HL-60/S4 treated with retinoic acid at 250 ng/mL for 4 days and 3 days (cell line): ENCODE data around the gene CBX4.

Experiments
- in situ Hi-C: fragments of 300-500 bp; cut with MboI; formaldehyde crosslinking; loops from 2 replicates; pipeline ENCODE4 v1.7.0; 2022; ENCODE audit warnings: low sequenced_read_pairs

Gene CBX4

GRCh38 chr17:79842656-79843473, 3.6 kb upstream of the CBX4 start:
- in situ Hi-C loops = no loop called here

GRCh38 chr17:79842136-79842655, 3.0 kb upstream of the CBX4 start:
- in situ Hi-C loops = no loop called here

GRCh38 chr17:79841369-79842135, 2.3 kb upstream of the CBX4 start:
- in situ Hi-C loops = no loop called here

GRCh38 chr17:79840989-79841286, 1.7 kb upstream of the CBX4 start:
- in situ Hi-C loops = no loop called here

- in situ Hi-C loops = no loop called here
Observed at GRCh38 chr17:79840269-79840988, 1.2 kb upstream of the CBX4 start.

GRCh38 chr17:79838522-79839274, 542 bp downstream of the CBX4 start:
- in situ Hi-C loops = no loop called here

GRCh38 chr17:79837888-79838521, 1.2 kb downstream of the CBX4 start:
- in situ Hi-C loops = no loop called here

GRCh38 chr17:79836972-79837887, 2.0 kb downstream of the CBX4 start:
- in situ Hi-C loops = no loop called here

GRCh38 chr17:79836510-79836971, 2.7 kb downstream of the CBX4 start:
- in situ Hi-C loops = no loop called here

GRCh38 chr17:79835953-79836509, 3.2 kb downstream of the CBX4 start:
- in situ Hi-C loops = no loop called here

- in situ Hi-C loops = no loop called here
Observed at GRCh38 chr17:79835470-79835899, 3.8 kb downstream of the CBX4 start.

GRCh38 chr17:79834565-79835469, 4.4 kb downstream of the CBX4 start:
- in situ Hi-C loops = no loop called here

GRCh38 chr17:79833744-79834564, 5.3 kb downstream of the CBX4 start:
- in situ Hi-C loops = no loop called here

GRCh38 chr17:79833110-79833450, 6.2 kb downstream of the CBX4 start:
- in situ Hi-C loops = no loop called here

GRCh38 chr17:79832218-79833109, 6.8 kb downstream of the CBX4 start:
- in situ Hi-C loops = no loop called here
